ENCODE measurements around the gene FGF9. TPM values are rescaled to one million over a fixed set of nuclear protein-coding genes. Genes with fewer than 3 reads are reported as not detected.

The FGF9 gene
- total and polyA plus RNA-seq, 2 of the 8 experiments (the other 6 are each of a cell fraction or from before 2014, with no cell fraction given) = 0.02 TPM; not detected in 1

GRCh38 chr13:21691928-21692327 lies 21.1 kb downstream of the FGF9 start:
- H3K79me2 ChIP-seq (ENCODE audit: control insufficient read depth in 1 of 2, insufficient read depth in 2 of 2, low read length in 2 of 2) = no peaks in the 10 kb centered on the region
- no peaks in the 10 kb centered on the region for H3K79me1 ChIP-seq (ENCODE audit: low read depth, low read length)
- no peak overlapping the region for H3K18ac ChIP-seq (ENCODE audit: extremely low read depth, low read length)
- H2BK5ac ChIP-seq (ENCODE audit: low read depth, low read length) = no peak overlapping the region
- no peak overlapping the region for H4K91ac ChIP-seq (replicated peaks; ENCODE audit: insufficient read length, low read length)
- H3K27me3 ChIP-seq (replicated peaks in 1 of 4; ENCODE audit: control insufficient read depth in 3 of 4, extremely low read depth in 1 of 4, insufficient read depth in 3 of 4, low read length in 3 of 4) = no peaks in the 10 kb centered on the region
- no peaks in the 10 kb centered on the region for H4K20me1 ChIP-seq (replicated peaks in 1 of 2; ENCODE audit: control insufficient read depth in 1 of 2, insufficient read depth in 2 of 2, low read length in 2 of 2)
- no peak overlapping the region for H2BK20ac ChIP-seq (ENCODE audit: low read length)
- no peak overlapping the region for H3K4ac ChIP-seq (replicated peaks; ENCODE audit: insufficient read length, low read depth, low read length)
- POLR2A ChIA-PET (ENCODE audit: partially characterized antibody) = interaction anchor here (0.6 kb wide), 1 partner anchor 208 kb away, joined by 3 read pairs; no protein-coding TSS in a partner anchor
- no peak overlapping the region; the same call in 1 of the 2 replicates for H2BK12ac ChIP-seq (ENCODE audit: low read depth, low read length)
- no peak overlapping the region for H3K4me3 ChIP-seq (ENCODE audit: extremely low read depth in 1 of 4, insufficient read depth in 2 of 4, low read depth in 3 of 4, low read length in 4 of 4)
- no peak overlapping the region for H4K8ac ChIP-seq (ENCODE audit: extremely low read depth, insufficient read depth, low read length)
- H2AFZ ChIP-seq (ENCODE audit: low read length) = no peak overlapping the region
- no peak overlapping the region for H2AK5ac ChIP-seq (ENCODE audit: low read depth, low read length)
- H3K9ac ChIP-seq (replicated peaks in 1 of 4; ENCODE audit: extremely low read depth in 1 of 4, low read depth in 3 of 4, low read length in 3 of 4) = no peak overlapping the region
- WGBS, 2 experiments (ENCODE audit: extremely low coverage in 1 of 2, insufficient coverage in 1 of 2, insufficient read length in 1 of 2, insufficient replicate concordance in 2 of 2, low coverage in 1 of 2, low lambda C conversion rate in 2 of 2, missing lambda C conversion rate in 1 of 2) = 84% methylated on average over 5 of the region's 5 CpGs; no CpG with 5 or more reads in 1 of the 2 experiments
- H3K27ac ChIP-seq (ENCODE audit: low read depth, low read length) = no peak overlapping the region
- DNase-seq (ENCODE audit: low read depth in 1 of 2, low spot score in 2 of 2) (no peak), FAIRE-seq (no peak)
- H3K36me3 ChIP-seq (ENCODE audit: control insufficient read depth in 2 of 4, insufficient read depth in 4 of 4, low read length in 3 of 4) = no peaks in the 10 kb centered on the region
- no peak overlapping the region for H3K14ac ChIP-seq (ENCODE audit: insufficient read length)
- H3K9me3 ChIP-seq (ENCODE audit: insufficient read depth in 2 of 2, low read depth in 1 of 2, low read length in 1 of 2) = no peaks in the 10 kb centered on the region
- H3K4me2 ChIP-seq (ENCODE audit: insufficient read depth in 1 of 2, low read depth in 2 of 2, low read length in 2 of 2) = no peak overlapping the region
- H2BK15ac ChIP-seq (ENCODE audit: low read length) = no peak overlapping the region
- no peak overlapping the region for H2BK120ac ChIP-seq (replicated peaks; ENCODE audit: low read depth, low read length)
- no peak overlapping the region for H3K23ac ChIP-seq (ENCODE audit: insufficient read length)
- H3K23me2 ChIP-seq (ENCODE audit: low read depth, low read length) = peaks cover 3% of the 10 kb centered on the region
- H3K56ac ChIP-seq (replicated peaks; ENCODE audit: insufficient read length, low read depth, low read length) = no peak overlapping the region
- CTCF ChIA-PET (ENCODE audit: partially characterized antibody) = interaction anchor here (1.3 to 1.7 kb wide), 2 partner anchors 14 to 54 kb away, joined by 4 read pairs; no protein-coding TSS in a partner anchor
- H3K4me1 ChIP-seq (replicated peaks in 1 of 4; ENCODE audit: control insufficient read depth in 3 of 4, insufficient read depth in 4 of 4, low read length in 3 of 4) = no peaks in the 10 kb centered on the region
- H4K5ac ChIP-seq (ENCODE audit: insufficient read length, low read depth, low read length) = no peak overlapping the region
- TF ChIP-seq ASH2L (IDR thresholded peaks at IDR 0.05; ENCODE audit: low read length) (no peak), JUND (IDR thresholded peaks at IDR 0.05; ENCODE audit: low read length) (no peak), TCF12 (IDR thresholded peaks at IDR 0.05; ENCODE audit: low read depth, low read length) (no peak), CEBPB (IDR thresholded peaks at IDR 0.05; ENCODE audit: low read depth, low read length) (no peak), HDAC6 (IDR thresholded peaks at IDR 0.05; ENCODE audit: low read depth, low read length) (no peak), SRF (IDR thresholded peaks at IDR 0.05; ENCODE audit: low read depth, low read length) (no peak), CREB1 (IDR thresholded peaks at IDR 0.05) (no peak), GABPA (IDR thresholded peaks at IDR 0.05; ENCODE audit: borderline replicate concordance, insufficient read depth, low read length) (no peak), NRF1 (IDR thresholded peaks at IDR 0.05; ENCODE audit: low read depth, low read length) (no peak), E2F6 (IDR thresholded peaks at IDR 0.05) (no peak), SUZ12 (IDR thresholded peaks at IDR 0.05; ENCODE audit: low read length) (no peak), EZH2 (IDR thresholded peaks at IDR 0.05; ENCODE audit: low read depth, low read length, severe bottlenecking) (no peak), BRCA1 (IDR thresholded peaks at IDR 0.05; ENCODE audit: low read depth, low read length) (no peak), RAD21 (IDR thresholded peaks at IDR 0.05 in 1 of 2, conservative IDR thresholded peaks at IDR 0.05 in 1 of 2; ENCODE audit: low read depth in 2 of 2, low read length in 2 of 2) (no peak), SP1 (IDR thresholded peaks at IDR 0.05; ENCODE audit: low read depth, low read length) (no peak)

All from H1 (cell line).